Tibial nerve (tissue), 4 donors: ENCODE data around the gene ACTN1. TPM values are rescaled to one million over a fixed set of nuclear protein-coding genes. Genes with fewer than 3 reads are reported as not detected.
A peak's percentile ranks its signal among the peaks of the same experiment; 100 is the strongest.

ENCODE experiments used
- DNase-seq, 2 donors: peaks; one replicate each; pipeline ENCODE4 v3.0.0-alpha.2; 2019; ENCODE audit warnings: low spot score in 2 of 2
- H3K27ac ChIP-seq, 4 donors: fragments of 200-600 bp; sonication (generic) in 3 of 4; one replicate each; pipeline ENCODE4 v1.5.1; 2017 to 2019; ENCODE audit warnings: mild to moderate bottlenecking in 1 of 4
- H3K27me3 ChIP-seq, 2 donors: fragments of 200-600 bp; sonication (generic) in 1 of 2; one replicate each; pipeline versions ENCODE4 v1.5.1 to v1.6.0; 2017 to 2019
- H3K36me3 ChIP-seq, 3 donors: fragments of 200-600 bp; sonication (generic); one replicate each; pipeline ENCODE4 v1.5.1; 2018 to 2019
- H3K4me1 ChIP-seq, 4 donors: fragments of 200-600 bp; sonication (generic) in 3 of 4; one replicate each; pipeline ENCODE4 v1.5.1; 2017 to 2019
- H3K4me3 ChIP-seq, 4 donors: fragments of 200-600 bp; sonication (generic) in 3 of 4; one replicate each; pipeline ENCODE4 v1.5.1; 2017 to 2019; ENCODE audit warnings: mild to moderate bottlenecking in 1 of 4, moderate library complexity in 1 of 4
- H3K9me3 ChIP-seq, 4 donors: fragments of 200-600 bp; sonication (generic) in 3 of 4; one replicate each; pipeline ENCODE4 v1.5.1; 2017 to 2019
- CTCF ChIP-seq, 5 experiments: fragments of 200-600 bp in 3 of 5; fragments of 450-650 bp in 2 of 5; sonication (generic) in 3 of 5; IDR thresholded peaks; one replicate each; pipeline ENCODE4 v1.5.1; 2016 to 2019; ENCODE audit warnings: antibody characterized with exemption in 5 of 5, mild to moderate bottlenecking in 3 of 5, moderate library complexity in 2 of 5
- EP300 ChIP-seq, 2 donors: sonication (generic); formaldehyde crosslinking; IDR thresholded peaks; one replicate each; pipeline ENCODE4 v1.6.1; 2017; ENCODE audit warnings: antibody characterized with exemption in 2 of 2, mild to moderate bottlenecking in 1 of 2
- POLR2A ChIP-seq, 2 donors: fragments of 450-650 bp; IDR thresholded peaks; one replicate each; pipeline ENCODE4 v1.6.1; 2017; ENCODE audit warnings: antibody characterized with exemption in 2 of 2, mild to moderate bottlenecking in 2 of 2, moderate library complexity in 2 of 2
- WGBS, 2 donors: methylation state at CpG; one replicate each; pipeline ENCODE4 v1.1.5; 2018; 5-methylcytosine and 5-hydroxymethylcytosine counted together
- total RNA-seq, 4 donors: library from RNA; depleted of rRNA; stranded (reverse); fragments of >200 nt; gene quantifications; one replicate each; pipeline ENCODE4 v1.1.0, GENCODE V29; 2016

ACTN1 gene
- total RNA-seq, 4 donors from 2014 or later = 130 to 273 (median 152) TPM

DNA sequence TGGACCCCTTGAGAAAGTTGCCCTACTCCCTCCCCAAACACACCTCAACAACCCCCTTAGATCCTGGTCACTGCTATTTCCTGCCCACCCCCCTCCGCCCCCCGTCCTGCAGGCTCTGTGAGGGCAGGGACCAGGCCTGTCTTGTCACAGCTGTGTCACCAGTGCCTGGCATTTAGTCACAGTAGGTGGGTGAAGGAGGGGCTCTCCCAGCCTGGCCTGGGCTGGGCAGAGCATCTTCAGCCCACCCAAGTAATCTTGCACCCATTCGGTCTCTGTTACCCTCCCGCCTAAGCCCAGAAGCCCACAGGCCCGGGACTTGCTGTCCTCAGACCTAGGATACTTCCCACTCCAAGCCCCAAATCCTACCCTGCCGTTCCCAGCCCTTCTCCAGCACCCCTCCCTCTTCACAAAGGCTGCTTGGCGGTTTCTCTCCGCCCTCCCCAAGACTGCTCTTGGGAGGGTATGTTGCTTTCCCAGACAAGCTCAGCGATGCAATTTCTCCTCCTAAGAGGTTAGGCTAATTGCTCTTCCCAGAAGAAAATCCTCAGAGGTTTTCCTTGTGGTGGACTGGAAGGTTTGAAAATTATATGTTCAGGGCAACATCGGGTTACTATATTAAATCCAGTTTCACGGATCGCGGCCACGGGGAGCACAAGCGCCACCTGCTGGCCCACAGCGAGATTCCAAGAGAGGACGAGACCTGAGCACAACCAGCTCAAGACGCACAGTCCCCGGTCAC, 135.5 kb downstream of the ACTN1 start:
- Histone ChIP-seq H3K4me3 (peak overlapping the region in 3 of 4 donors; percentile 31 to 38 (median 37)), H3K36me3 (no peaks in the 10 kb centered on the region), H3K9me3 (no peaks in the 10 kb centered on the region), H3K4me1 (peaks cover 0 to 21% (median 0%) of the 10 kb centered on the region in 4 donors), H3K27me3 (no peaks in the 10 kb centered on the region), H3K27ac (peak overlapping the region in 1 of 4 donors; percentile 60)
- peak; percentile 64 to 83 for DNase-seq
- TF ChIP-seq POLR2A (IDR thresholded peaks at IDR 0.05) (no peak), EP300 (IDR thresholded peaks at IDR 0.05) (no peak), CTCF (IDR thresholded peaks at IDR 0.05) (peak; percentile 77 to 94 (median 88))
- WGBS, 2 donors = 16 to 18% methylated on average over 19 of the region's 19 CpGs

GRCh38 chr14:68842298-68842697, 136.8 kb downstream of the ACTN1 start:
- H3K36me3 ChIP-seq = no peaks in the 10 kb centered on the region
- H3K4me3 ChIP-seq = no peak overlapping the region
- no peak for DNase-seq
- H3K9me3 ChIP-seq = peaks cover 0 to 12% (median 0%) of the 10 kb centered on the region in 4 donors
- no peak for TF ChIP-seq CTCF (IDR thresholded peaks at IDR 0.05)
- TF ChIP-seq POLR2A (IDR thresholded peaks at IDR 0.05) = no peak
- TF ChIP-seq EP300 (IDR thresholded peaks at IDR 0.05) = no peak
- no peak overlapping the region for H3K27ac ChIP-seq
- H3K4me1 ChIP-seq = peaks cover 0 to 21% (median 0%) of the 10 kb centered on the region in 4 donors
- 83 to 88% methylated on average over 5 of the region's 5 CpGs for WGBS, 2 donors
- H3K27me3 ChIP-seq = no peaks in the 10 kb centered on the region

DNA sequence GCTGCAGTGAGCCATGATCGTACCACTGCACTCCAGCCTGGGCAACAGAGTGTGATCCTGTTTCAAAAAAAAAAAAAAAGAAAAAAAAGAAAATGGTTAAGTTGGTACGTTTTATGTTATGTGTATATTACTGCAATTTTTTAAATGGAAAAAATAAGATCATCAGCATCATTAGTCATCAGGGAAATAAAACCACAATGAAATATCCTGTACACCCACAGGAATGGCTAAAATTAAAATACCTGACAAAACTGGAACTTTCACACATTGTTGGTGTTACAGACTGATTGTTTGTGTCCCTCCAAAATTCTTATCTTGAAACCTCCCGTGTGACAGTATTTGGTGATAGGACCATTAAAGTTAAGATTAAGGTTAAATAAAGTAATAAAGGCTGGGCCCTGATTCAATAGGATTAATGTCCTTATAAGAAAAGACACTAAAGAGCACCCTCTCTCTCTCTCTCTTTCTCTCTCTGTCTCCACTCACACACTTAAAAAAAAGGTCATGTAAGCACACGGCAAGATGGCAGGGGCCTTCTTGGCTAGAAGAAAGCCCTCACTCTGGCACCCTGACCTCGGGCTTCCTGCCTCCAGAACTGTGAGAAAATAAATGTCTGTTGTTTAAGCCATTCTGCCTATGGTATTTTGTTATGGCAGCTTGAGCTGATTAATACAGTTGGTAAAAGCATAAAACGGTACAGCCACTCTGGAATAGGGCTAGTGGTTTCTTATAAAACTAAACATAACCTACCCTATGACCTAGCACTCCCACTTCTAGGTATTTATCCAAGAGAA, 137.9 kb downstream of the ACTN1 start:
- H3K27me3 ChIP-seq = no peaks in the 10 kb centered on the region
- H3K27ac ChIP-seq = peak overlapping the region in 1 of 4 donors; percentile 41
- 43 to 46% methylated on average over 6 of the region's 6 CpGs for WGBS, 2 donors
- no peak for DNase-seq
- no peaks in the 10 kb centered on the region for H3K36me3 ChIP-seq
- peaks cover 0 to 23% (median 0%) of the 10 kb centered on the region in 4 donors for H3K9me3 ChIP-seq
- TF ChIP-seq POLR2A (IDR thresholded peaks at IDR 0.05) (no peak), EP300 (IDR thresholded peaks at IDR 0.05) (no peak), CTCF (IDR thresholded peaks at IDR 0.05) (no peak)
- H3K4me3 ChIP-seq = no peak overlapping the region
- peaks cover 0 to 21% (median 0%) of the 10 kb centered on the region in 4 donors for H3K4me1 ChIP-seq

- Histone ChIP-seq H3K27ac (no peak overlapping the region), H3K36me3 (no peaks in the 10 kb centered on the region), H3K9me3 (peaks cover 0 to 30% (median 0%) of the 10 kb centered on the region in 4 donors), H3K4me3 (no peak overlapping the region), H3K27me3 (no peaks in the 10 kb centered on the region), H3K4me1 (peaks cover 0 to 21% (median 0%) of the 10 kb centered on the region in 4 donors)
- no peak for TF ChIP-seq POLR2A (IDR thresholded peaks at IDR 0.05)
- no peak for TF ChIP-seq CTCF (IDR thresholded peaks at IDR 0.05)
- 91% methylated on average over 2 of the region's 2 CpGs for WGBS, 2 donors
- DNase-seq = no peak
Measured at GRCh38 chr14:68840454-68840853, 138.6 kb downstream of the ACTN1 start.

DNA sequence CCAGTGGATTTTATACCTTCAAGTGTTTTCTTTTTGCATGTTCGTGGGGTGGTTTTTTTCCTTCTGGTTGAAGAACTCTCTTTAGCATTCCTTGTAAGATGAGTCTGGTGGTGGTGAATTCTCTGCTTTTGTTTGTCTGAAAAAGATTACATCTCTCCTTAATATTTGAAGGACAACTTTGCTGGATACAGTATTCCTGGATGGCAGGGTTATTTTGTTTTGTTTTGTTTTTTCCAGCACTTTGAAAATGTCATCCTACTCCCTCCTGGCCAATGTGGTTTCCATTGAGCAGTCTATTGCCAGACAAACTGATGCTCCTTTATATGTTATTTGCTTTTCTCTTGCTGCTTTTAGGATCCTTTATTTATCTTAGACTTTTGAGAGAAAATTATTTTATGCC, 143.0 kb downstream of the ACTN1 start:
- DNase-seq = no peak
- peaks cover 0 to 2% (median 0%) of the 10 kb centered on the region in 4 donors for H3K4me1 ChIP-seq
- no peak for TF ChIP-seq CTCF (IDR thresholded peaks at IDR 0.05)
- TF ChIP-seq POLR2A (IDR thresholded peaks at IDR 0.05) = no peak
- no peak for TF ChIP-seq EP300 (IDR thresholded peaks at IDR 0.05)
- WGBS, 2 donors = 71 to 74% methylated on average over 1 of the region's 1 CpG
- H3K4me3 ChIP-seq = no peak overlapping the region
- no peak overlapping the region for H3K27ac ChIP-seq
- peaks cover 0 to 32% (median 3%) of the 10 kb centered on the region in 4 donors for H3K9me3 ChIP-seq
- H3K36me3 ChIP-seq = no peaks in the 10 kb centered on the region
- H3K27me3 ChIP-seq = no peaks in the 10 kb centered on the region
